Urothelium cell line (cell line): ENCODE measurements around the gene SMARCC2.

Source experiments
- DNase-seq: peaks from one replicate; pipeline ENCODE4 v3.0.0; 2011; ENCODE audit warnings: low spot score, mixed read lengths
- FAIRE-seq: peaks from 2 replicates; lab custom pipeline; 2011; peaks lifted over from hg19 to GRCh38; lab: Jason Lieb, UNC

SMARCC2 gene

GRCh38 chr12:56152756-56153677 lies 36.3 kb downstream of the SMARCC2 start:
- DNase-seq (no peak), FAIRE-seq (no peak)

DNA sequence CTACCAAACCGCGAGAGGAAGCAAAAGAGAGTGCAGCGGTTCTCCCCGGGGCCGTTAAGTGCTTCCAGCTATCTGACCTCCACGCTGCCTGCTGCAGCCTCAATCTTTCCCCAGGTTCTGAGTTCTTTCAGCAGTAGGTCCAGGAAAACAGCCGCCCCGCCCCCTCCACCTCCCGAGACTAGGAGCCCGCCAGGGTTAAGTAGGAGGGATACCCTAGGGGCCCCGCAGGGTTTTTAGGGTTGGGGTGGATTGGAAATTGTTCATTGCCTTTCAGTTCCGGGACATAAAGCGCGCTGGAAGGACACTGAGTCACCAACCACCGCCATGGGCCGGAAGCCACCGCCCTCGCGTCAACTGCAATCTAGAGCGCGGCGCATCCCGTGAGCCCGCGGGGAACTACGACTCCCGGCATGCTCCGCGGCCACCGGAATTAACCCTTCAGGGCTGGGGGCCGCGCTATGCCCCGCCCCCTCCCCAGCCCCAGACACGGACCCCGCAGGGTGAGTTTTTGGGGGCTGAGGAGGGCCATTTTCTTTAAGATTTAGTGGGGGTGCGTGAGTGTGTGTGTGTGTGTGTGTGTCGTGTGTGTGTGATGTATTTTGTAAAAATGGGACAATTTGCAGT lies 37.0 kb downstream of the SMARCC2 start, which contains the start of gene MYL6B:
MYL6B (plus strand) TSS at position 456 of the 624 bp plus-strand sequence. CDS start 1,332 bp downstream, outside the sequence.
- peak; percentile 96 for DNase-seq
- peak; percentile 69 for FAIRE-seq

DNA sequence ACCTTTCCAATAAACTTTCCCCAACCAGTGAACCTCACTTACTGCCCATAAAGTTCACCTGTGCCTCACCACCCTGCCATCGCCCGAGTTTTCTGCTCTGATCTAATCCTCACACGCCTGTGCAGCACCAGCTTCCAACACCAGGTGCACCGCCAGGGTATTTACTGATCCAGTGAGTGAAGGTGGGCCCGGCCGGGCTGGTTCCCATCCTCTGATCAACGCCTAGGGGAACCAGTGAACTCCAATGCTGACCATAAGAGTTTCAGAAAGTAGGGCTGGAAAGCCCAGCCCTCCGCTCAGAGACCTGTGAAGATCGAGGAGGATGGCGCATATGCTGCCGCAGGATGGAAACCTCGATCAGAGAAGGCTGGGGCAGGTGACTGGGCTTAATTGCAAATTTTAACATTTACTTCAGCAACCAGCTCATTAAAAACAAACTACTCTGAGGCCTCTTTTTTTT lies 37.6 kb downstream of the SMARCC2 start:
- no peak for FAIRE-seq
- peak; percentile 66 for DNase-seq

DNA sequence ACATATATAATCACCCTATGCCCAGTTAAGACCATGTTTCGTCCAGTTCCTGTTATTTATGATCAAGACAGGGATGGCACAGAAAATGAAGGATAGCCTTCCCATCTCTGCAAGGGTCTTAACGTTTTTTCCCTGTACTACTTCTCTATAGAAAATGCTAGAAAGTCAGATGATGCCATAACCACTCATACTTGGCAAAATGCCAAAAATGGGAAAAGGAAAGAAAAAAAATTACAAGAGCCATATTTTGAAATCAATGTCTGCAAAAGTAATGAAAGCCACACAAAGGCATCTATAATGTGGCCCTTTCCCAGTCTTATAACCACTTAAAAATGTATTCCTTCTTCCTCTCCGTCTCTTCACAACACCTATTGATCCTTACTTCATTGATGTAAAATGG lies 38.7 kb downstream of the SMARCC2 start:
- FAIRE-seq: no peak

DNA sequence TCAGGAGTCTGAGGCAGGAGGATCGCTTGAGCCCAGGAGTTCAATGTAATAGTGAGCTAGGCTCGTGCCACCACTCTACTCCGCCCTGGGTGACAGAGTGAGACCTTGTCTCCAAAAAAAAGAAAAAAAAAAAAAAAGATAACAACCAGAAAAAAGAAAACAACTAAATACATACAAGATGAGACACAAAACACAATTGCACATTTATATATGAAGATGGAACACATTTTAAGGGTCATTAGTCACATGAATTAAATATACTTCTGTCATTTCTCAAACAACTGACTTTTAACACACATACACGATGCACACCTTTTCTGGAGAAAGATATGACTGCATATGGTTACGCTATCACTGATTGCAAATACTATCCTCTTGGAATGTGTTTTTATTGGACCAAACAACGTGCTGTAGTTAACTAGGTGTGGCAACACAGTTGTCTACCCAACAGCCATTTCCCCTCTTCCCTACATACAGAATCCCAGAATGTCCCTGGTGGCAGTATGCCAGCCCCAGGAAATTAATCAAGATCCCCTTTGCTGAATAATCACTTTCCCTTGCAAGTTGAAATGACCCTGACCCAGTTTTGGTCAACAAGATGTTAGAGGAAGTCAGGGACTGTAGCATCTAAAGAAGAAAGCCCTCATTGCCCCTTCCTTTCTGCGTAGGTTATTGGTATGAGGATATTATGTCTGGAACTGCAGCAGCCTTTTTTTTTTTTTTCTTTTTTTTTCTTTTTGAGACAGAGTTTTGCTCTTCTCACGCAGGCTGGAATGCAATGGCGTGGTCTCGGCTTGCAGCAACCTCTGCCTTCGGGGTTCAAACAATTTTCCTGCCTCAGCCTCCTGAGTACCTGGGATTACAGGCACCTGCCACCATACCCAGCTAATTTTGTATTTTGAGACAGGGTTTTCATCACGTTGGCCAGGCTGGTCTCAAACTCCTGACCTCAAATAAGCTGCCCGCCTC lies 42.5 kb downstream of the SMARCC2 start:
- DNase-seq (no peak), FAIRE-seq (no peak)

More for the DNA sequence above, 38.7 kb downstream of the SMARCC2 start:
- no peak for DNase-seq

DNA sequence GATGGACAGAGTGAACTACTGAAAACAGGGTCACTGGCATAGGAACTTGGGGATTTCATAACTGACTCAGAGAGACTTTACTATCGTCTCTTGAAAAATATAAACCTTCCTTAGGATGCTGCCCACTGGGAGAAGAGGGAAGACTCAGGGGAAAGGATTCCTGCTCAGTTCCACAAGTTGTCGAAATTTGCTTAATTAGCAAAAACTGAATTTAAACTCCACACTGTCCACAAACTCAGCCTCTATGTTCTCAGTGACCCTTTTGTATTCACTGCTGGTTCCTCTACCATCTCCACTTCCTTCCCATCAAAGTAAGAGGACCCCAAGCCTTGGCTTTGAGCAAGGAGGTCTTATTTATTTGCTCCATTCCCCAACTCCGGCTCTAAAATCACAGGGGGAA lies 44.1 kb downstream of the SMARCC2 start:
- FAIRE-seq: no peak
- DNase-seq: no peak

DNA sequence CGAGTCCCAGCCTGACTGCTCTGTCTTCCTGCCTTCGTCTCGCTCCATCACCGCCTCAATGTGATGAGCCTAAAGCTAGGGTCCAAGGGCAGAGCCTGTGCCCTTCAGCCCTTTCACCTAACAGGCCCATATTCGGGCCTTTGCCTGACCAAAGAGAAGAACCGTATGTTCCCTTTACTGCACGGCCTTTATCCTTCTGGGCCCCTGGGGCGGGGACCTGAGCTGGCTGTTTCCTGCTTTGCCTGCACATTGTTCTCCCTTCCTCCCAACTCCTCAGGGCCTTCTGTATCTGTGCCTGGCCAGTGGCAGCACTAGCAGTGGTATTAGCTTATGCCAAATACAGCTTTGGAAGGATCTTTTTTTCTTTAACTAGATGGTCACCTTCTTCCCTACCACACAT lies 45.4 kb downstream of the SMARCC2 start:
- FAIRE-seq: no peak
- DNase-seq: no peak

GRCh38 chr12:56143217-56143616 lies 46.1 kb downstream of the SMARCC2 start:
- FAIRE-seq: no peak
- no peak for DNase-seq

DNA sequence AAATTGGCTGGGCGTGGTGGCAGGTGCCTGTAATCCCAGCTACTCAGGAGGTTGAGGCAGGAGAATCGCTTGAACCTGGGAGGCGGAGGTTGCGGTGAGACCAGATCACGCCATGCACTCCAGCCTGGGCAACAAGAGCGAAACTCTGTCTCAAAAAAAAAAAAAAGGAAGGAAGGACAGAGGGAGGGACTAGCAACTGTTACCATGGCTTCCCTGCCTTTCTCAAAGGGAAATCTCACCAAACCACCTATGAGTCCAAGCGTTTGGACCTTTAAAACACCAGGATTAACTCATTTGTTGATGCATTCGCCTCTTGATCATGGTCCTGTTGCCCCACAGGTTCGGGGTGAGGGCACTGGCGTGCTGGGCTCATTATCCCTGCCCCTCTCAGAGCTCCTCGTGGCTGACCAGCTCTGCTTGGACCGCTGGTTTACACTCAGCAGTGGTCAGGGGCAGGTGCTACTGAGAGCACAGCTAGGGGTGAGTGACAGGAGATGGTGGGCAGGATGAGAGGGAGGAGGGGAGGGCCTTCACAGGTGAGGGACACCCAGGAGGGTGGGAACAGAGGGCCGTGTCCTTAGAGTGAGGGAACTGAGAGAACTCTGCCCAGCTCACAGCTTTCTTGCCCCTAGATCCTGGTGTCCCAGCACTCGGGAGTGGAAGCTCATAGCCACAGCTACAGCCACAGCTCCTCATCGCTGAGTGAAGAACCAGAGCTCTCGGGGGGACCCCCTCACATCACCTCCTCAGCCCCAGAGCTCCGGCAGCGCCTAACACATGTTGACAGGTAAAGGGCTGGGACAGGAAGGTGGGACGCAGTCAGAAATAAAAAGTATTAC lies 47.1 kb downstream of the SMARCC2 start:
- no peak for FAIRE-seq
- no peak for DNase-seq

- DNase-seq: no peak
- FAIRE-seq: no peak
These were observed 51.3 kb downstream of the SMARCC2 start for GRCh38 chr12:56137853-56138571.

DNA sequence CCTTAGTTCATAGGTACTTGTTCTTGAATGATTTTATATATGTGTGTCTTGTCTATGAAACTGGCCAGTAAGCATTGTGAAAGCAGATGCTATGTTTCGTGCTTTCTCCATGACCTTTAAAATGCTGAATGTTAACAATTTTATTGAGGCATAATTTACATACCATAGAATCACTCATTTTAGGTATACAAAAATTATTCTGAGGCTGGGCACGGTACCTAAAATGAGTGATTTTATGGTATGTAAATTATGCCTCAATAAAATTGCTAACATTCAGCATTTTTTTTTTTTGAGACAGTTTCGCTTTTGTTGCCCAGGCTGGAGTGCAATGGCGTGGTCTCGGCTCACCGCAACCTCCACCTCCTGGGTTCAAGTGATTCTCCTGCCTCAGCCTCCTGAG lies 54.4 kb downstream of the SMARCC2 start:
- FAIRE-seq: no peak
- DNase-seq: no peak

GRCh38 chr12:56130876-56131275 lies 58.4 kb downstream of the SMARCC2 start:
- FAIRE-seq (no peak), DNase-seq (no peak)

- FAIRE-seq: no peak
These were observed 59.3 kb downstream of the SMARCC2 start for GRCh38 chr12:56129942-56130495.

DNA sequence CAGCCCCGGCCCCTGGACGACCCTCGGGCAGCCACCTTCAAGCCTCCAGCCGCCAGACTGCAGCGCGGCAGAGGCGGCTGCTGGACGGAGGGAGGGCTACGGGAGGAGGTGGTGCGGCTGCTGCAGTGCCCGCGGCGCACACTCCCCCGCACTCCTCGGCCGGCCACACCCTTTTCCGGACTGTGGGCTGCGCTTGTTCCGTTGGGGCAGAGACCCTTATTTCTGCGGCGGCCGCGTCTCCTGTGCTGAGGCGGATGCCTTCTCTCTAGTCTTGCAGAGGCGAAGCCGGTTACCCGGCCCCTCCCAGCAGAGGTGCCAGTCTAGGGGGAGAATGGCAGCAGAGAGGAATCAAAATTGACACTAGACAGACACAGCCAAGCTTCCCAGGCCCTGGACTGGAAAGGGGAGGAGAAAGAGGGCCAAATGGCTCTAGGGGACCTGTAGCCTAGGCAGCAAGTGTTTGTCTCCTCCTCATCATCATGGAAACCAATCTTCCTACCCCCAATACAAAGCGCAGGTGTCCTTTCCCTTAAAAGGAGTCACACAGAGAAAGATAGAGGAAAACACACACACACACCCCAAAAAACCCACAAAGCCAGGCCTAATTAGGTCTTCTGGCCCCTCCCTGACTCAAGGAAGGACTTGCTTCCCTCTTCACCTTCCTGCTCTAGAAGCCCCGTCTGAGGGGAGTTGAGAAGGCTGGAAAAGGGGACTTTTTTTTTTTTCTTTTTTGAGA lies 59.9 kb downstream of the SMARCC2 start:
- no peak for FAIRE-seq
- DNase-seq: peak; percentile 69

More at GRCh38 chr12:56129942-56130495, 59.3 kb downstream of the SMARCC2 start:
- no peak for DNase-seq

DNA sequence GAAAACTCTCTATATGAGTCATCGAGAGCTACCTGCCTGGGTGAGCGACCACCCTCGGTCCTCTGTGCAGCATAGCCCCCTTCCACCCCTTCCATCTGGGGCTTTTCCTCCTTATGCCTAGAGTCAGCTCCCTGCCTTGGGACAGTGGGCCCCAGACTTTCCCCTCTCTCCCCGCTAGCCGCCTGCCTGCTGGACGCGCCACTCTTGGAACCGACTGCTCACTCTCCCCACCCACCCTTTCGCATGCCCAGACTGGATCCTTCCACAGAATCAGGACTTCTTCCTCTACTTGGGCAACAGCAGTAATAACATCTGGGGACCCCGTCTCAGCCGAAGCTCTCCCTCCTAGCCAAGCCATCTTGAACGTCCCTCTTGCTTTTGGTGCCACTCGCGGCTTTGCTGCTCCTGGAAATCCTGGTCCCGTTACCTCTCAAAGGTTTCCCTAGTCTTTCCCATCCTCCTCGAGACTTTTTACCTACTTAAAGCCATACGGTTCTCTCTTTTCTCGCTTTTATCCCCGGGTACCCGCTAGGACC lies 60.5 kb downstream of the SMARCC2 start:
- DNase-seq (no peak), FAIRE-seq (no peak)

- DNase-seq (peak; percentile 98), FAIRE-seq (peak; percentile 30)
These were observed 61.2 kb downstream of the SMARCC2 start, which contains the start of gene ESYT1 for GRCh38 chr12:56127888-56128669. TSS of gene ESYT1 (plus strand) at chr12:56128267. CDS start at chr12:56128320, 53 bp downstream.

- FAIRE-seq: no peak
- no peak for DNase-seq
These were observed 61.8 kb downstream of the SMARCC2 start for GRCh38 chr12:56127485-56127887.
